Measurements from ENCODE around the gene MKKS.

DNA sequence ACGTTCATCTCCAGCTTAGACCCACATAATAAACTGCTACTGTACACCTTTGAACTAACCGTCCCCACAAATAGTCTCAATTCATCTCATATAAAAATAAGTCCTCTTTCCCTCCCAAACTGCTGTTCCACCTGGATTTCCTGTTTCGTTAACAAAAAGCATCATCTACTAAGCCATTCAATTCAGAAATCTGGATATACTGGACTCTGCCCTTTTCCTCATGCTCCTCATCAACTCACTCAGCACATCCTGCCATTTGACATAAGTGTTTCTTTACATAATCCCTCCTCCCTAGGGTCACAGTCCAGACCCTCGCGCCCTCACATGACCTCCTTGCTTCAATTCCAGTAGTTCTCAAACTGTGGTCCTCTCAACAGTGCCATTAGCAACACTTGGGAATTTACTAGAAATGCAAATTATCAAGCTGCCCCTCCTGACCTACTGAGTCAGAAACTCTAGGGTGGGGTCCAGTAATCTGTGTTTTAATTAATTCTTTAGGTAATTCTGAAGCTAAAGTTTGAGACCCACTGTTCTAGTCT lies 4.5 kb downstream of the MKKS start:
- TF ChIP-seq GATA2 (IDR thresholded peaks at IDR 0.05; ENCODE audit: low read depth, low read length) (no peak), GATA3 (IDR thresholded peaks at IDR 0.05; ENCODE audit: low read depth, low read length) (no peak)

Data from SH-SY5Y (cell line).